22Rv1 (cell line): Measurements from ENCODE around the gene NPY5R.

ENCODE experiments used
- H3K27ac ChIP-seq: fragments of 450-650 bp; 2 replicates; pipeline ENCODE4 v1.5.1; 2017
- TF ChIP-seq, protein P1 (sequence below): fragments of 450-650 bp; IDR thresholded peaks from 2 replicates; pipeline ENCODE4 v1.5.1; 2017; ENCODE audit warnings: mild to moderate bottlenecking

Gene NPY5R

DNA sequence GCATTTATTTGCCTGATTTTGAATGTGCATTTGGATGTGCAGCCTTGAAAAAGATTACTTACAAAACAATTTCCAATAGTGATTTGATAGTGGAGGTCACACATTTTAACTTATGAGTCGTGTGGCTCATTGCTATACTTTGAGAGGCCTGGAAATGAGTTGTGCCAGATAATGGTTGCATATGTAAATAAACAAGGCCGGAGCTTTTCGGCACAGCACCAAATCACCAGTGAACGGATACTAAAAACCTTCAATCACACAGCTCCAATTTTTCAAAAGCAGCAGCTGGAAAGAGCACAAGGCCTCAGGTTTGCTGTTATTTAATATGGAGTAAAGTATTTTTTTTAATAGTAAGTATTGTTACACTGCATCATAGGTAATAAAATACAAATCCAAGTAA lies 57.2 kb downstream of the NPY5R start:
- H3K27ac ChIP-seq = no peak overlapping the region
- TF ChIP-seq, protein P1, sequence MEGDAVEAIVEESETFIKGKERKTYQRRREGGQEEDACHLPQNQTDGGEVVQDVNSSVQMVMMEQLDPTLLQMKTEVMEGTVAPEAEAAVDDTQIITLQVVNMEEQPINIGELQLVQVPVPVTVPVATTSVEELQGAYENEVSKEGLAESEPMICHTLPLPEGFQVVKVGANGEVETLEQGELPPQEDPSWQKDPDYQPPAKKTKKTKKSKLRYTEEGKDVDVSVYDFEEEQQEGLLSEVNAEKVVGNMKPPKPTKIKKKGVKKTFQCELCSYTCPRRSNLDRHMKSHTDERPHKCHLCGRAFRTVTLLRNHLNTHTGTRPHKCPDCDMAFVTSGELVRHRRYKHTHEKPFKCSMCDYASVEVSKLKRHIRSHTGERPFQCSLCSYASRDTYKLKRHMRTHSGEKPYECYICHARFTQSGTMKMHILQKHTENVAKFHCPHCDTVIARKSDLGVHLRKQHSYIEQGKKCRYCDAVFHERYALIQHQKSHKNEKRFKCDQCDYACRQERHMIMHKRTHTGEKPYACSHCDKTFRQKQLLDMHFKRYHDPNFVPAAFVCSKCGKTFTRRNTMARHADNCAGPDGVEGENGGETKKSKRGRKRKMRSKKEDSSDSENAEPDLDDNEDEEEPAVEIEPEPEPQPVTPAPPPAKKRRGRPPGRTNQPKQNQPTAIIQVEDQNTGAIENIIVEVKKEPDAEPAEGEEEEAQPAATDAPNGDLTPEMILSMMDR = no peak
